Prostate gland (tissue), 2 donors: ENCODE results near the gene AGBL4. TPM values are rescaled to one million over a fixed set of nuclear protein-coding genes. Genes with fewer than 3 reads are reported as not detected.

Source experiments
- DNase-seq: peaks from one replicate; pipeline ENCODE4 v3.0.0-alpha.2; 2019; ENCODE audit warnings: low spot score
- H3K27ac ChIP-seq, 2 donors: fragments of 200-600 bp; sonication (generic); 2 replicates each; pipeline ENCODE4 v1.5.1; 2017 to 2019
- H3K27me3 ChIP-seq: fragments of 200-600 bp; sonication (generic); replicated peaks from 2 replicates; pipeline ENCODE4 v1.5.1; 2019; ENCODE audit not compliant: insufficient read depth
- H3K36me3 ChIP-seq, 2 donors: fragments of 200-600 bp; sonication (generic); 1 replicate in 1 of 2; 2 replicates in 1 of 2; pipeline versions ENCODE4 v1.5.1 to v1.8.1; 2017 to 2019
- H3K4me1 ChIP-seq: fragments of 200-600 bp; sonication (generic); replicated peaks from 2 replicates; pipeline ENCODE4 v1.5.1; 2019
- H3K4me3 ChIP-seq, 2 donors: fragments of 200-600 bp; sonication (generic); 2 replicates each; pipeline ENCODE4 v1.5.1; 2017 to 2019
- H3K9me3 ChIP-seq: fragments of 200-600 bp; sonication (generic); 2 replicates; pipeline ENCODE4 v1.5.1; 2017
- POLR2A ChIP-seq: fragments of 450-650 bp; IDR thresholded peaks from one replicate; pipeline ENCODE4 v1.6.1; 2016; ENCODE audit warnings: antibody characterized with exemption, mild to moderate bottlenecking
- POLR2AphosphoS5 ChIP-seq: sonication (generic); formaldehyde crosslinking; IDR thresholded peaks from one replicate; pipeline ENCODE4 v1.6.1; 2017; ENCODE audit warnings: antibody characterized with exemption
- WGBS: methylation state at CpG from one replicate; pipeline ENCODE4 v1.1.5; 2018; 5-methylcytosine and 5-hydroxymethylcytosine counted together
- intact Hi-C: fragments of 100-400 bp; cut with DNase I; formaldehyde crosslinking; loops from one replicate; pipeline ENCODE4 v1.14.2; 2022
- total RNA-seq, 2 donors: library from RNA; depleted of rRNA; stranded (reverse); fragments of >200 nt; gene quantifications; one replicate each; pipeline ENCODE4 v1.1.0, GENCODE V29; 2016
- TF ChIP-seq, protein P1 (sequence below), 4 experiments: fragments of 200-600 bp in 2 of 4; fragments of 450-650 bp in 2 of 4; sonication (generic) in 2 of 4; IDR thresholded peaks; 1 replicate in 3 of 4; 2 replicates in 1 of 4; pipeline ENCODE4 v1.5.1; 2016 to 2019; ENCODE audit warnings: antibody characterized with exemption in 4 of 4, mild to moderate bottlenecking in 2 of 4, moderate library complexity in 2 of 4

AGBL4 gene
- total RNA-seq, 2 donors from 2014 or later = 0.82 to 2.7 TPM

DNA sequence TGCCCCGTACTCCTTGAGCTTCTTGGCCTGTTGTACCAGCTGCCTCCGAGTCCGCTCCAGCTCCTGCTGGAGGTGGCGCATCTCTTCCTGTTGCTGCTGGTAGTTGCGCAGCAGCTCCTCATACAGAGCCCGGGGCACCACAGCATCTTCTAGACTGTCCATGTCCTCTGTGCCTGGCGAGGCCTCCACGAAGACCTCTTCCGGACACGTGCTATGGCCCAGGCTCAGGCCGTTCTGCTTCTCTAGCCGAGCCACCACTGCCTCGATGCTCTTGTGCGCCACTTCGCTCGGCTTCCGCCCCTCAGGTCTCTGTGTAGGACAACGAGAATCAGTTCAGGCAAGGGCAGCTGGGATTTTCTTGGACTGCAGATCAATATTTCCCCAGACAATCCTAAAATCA, 1264.8 kb downstream of the AGBL4 start:
- H3K4me1 ChIP-seq = no peaks in the 10 kb centered on the region
- 97% methylated on average over 18 of the region's 18 CpGs for WGBS
- no peak overlapping the region for H3K27ac ChIP-seq
- no peaks in the 10 kb centered on the region for H3K36me3 ChIP-seq
- H3K9me3 ChIP-seq = no peaks in the 10 kb centered on the region
- intact Hi-C loops = no loop called here
- DNase-seq = no peak
- H3K4me3 ChIP-seq = no peak overlapping the region
- TF ChIP-seq POLR2AphosphoS5 (no peak), POLR2A (no peak)
- TF ChIP-seq, protein P1, sequence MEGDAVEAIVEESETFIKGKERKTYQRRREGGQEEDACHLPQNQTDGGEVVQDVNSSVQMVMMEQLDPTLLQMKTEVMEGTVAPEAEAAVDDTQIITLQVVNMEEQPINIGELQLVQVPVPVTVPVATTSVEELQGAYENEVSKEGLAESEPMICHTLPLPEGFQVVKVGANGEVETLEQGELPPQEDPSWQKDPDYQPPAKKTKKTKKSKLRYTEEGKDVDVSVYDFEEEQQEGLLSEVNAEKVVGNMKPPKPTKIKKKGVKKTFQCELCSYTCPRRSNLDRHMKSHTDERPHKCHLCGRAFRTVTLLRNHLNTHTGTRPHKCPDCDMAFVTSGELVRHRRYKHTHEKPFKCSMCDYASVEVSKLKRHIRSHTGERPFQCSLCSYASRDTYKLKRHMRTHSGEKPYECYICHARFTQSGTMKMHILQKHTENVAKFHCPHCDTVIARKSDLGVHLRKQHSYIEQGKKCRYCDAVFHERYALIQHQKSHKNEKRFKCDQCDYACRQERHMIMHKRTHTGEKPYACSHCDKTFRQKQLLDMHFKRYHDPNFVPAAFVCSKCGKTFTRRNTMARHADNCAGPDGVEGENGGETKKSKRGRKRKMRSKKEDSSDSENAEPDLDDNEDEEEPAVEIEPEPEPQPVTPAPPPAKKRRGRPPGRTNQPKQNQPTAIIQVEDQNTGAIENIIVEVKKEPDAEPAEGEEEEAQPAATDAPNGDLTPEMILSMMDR (IDR thresholded peaks at IDR 0.05) = no peak
- no peaks in the 10 kb centered on the region for H3K27me3 ChIP-seq

DNA sequence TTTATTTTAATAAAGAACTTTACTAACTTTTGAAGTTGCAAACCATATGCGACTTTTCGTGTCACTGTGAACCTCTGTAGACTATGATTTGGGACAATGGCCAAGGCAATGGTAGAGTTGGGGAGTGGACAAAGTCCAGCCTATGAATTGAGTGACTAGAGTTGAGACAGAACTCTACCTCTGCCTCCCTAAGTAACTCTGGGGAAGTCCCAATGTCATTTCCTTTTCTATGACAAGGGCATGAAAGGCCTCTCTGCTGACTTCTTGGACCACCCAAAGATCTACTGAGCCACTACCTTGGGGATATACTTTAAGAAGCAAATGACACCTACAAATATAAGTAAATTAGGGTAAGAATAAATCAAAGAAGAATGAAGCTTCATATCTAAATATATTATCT, 1266.4 kb downstream of the AGBL4 start:
- H3K9me3 ChIP-seq = no peaks in the 10 kb centered on the region
- H3K4me1 ChIP-seq = no peaks in the 10 kb centered on the region
- TF ChIP-seq POLR2AphosphoS5 (no peak), POLR2A (no peak)
- TF ChIP-seq, protein P1 (IDR thresholded peaks at IDR 0.05) = no peak
- no peak overlapping the region for H3K4me3 ChIP-seq
- H3K36me3 ChIP-seq = no peaks in the 10 kb centered on the region
- DNase-seq = no peak
- 99% methylated on average over 2 of the region's 2 CpGs for WGBS
- H3K27me3 ChIP-seq = no peaks in the 10 kb centered on the region
- H3K27ac ChIP-seq = no peak overlapping the region
- intact Hi-C loops = no loop called here

DNA sequence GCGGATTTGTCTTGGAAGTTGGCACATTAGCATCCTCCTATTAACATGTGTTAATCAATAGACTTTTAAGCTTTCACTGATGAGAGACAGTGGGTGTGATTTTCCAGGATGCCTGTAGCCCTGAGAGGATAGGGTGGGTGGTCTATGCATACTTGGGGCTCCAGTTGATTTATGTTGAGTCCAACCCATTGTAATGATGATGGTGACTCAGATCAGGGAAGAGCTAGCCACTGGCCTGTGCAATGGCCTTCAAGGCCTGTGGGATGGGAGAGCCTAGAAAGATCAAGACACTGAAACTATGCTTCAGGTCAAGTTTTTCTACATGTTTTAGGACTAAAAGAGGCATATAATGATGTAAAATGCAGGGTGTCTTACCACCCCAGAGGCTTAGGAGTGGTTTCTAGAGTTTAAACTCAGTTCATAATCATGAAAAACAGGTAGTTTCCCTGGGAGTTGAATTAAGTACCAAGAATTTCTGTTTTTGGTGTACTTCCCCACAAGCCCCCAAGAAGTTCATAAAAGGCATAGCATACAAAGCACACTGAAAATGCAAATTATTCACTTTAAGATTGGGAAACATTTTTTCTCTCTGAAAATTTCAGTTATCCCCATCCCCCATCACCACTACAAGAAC, 1267.0 kb downstream of the AGBL4 start:
- intact Hi-C loops = no loop called here
- Histone ChIP-seq H3K27me3 (no peaks in the 10 kb centered on the region), H3K4me3 (no peak overlapping the region), H3K4me1 (no peaks in the 10 kb centered on the region), H3K27ac (no peak overlapping the region), H3K9me3 (no peaks in the 10 kb centered on the region), H3K36me3 (no peaks in the 10 kb centered on the region)
- WGBS = 100% methylated on average over 1 of the region's 1 CpG
- TF ChIP-seq POLR2A (no peak), POLR2AphosphoS5 (no peak)
- TF ChIP-seq, protein P1 (IDR thresholded peaks at IDR 0.05) = no peak
- DNase-seq = no peak

DNA sequence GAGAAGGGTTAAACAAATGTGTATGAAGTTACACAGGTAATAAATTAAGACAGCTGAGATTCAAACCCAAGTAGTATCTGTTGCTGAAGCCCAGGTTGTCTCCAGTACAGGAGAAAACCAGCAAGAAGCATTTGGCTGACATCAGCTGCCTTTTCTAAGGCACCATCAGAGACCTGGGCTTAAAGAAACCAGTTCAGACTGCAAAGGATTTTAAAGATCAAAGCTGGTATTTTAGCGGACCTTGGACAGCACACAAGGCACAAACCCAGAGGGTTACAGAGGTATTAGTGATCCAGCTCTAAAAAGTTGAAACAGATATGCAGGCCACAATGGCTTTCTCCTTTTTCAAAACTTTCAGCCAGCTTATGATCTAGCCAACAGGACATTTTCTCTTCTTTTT, 1270.5 kb downstream of the AGBL4 start:
- TF ChIP-seq, protein P1 (IDR thresholded peaks at IDR 0.05) = no peak
- TF ChIP-seq POLR2AphosphoS5 (no peak), POLR2A (no peak)
- Histone ChIP-seq H3K27me3 (no peaks in the 10 kb centered on the region), H3K4me1 (no peaks in the 10 kb centered on the region), H3K27ac (no peak overlapping the region), H3K36me3 (no peaks in the 10 kb centered on the region), H3K4me3 (no peak overlapping the region), H3K9me3 (no peaks in the 10 kb centered on the region)
- 50% methylated on average over 1 of the region's 1 CpG for WGBS
- intact Hi-C loops = no loop called here
- no peak for DNase-seq

DNA sequence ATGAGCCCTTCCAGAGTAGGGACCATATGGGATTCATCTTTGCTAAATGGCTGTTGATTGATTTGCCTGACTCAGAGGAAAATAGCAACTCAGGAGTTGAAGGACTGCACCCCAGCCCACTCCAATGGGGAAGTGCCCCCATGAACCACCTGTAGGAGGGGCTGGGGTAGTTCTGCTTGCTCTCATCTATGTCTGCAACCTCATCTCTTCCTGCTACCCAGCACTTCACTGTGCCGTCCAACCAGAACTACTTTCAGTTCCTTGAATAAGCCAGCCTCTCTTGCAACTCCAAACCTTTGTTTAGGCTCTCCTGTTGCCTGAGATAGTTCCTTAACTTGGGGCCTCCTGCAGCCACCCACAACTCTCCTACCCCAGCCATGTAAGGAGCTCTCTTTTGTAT, 1273.6 kb downstream of the AGBL4 start:
- no peaks in the 10 kb centered on the region for H3K27me3 ChIP-seq
- no peak overlapping the region for H3K4me3 ChIP-seq
- WGBS = 79% methylated on average over 1 of the region's 1 CpG
- no peaks in the 10 kb centered on the region for H3K4me1 ChIP-seq
- no peaks in the 10 kb centered on the region for H3K9me3 ChIP-seq
- H3K36me3 ChIP-seq = no peaks in the 10 kb centered on the region
- H3K27ac ChIP-seq = no peak overlapping the region
- TF ChIP-seq POLR2AphosphoS5 (no peak), POLR2A (no peak)
- TF ChIP-seq, protein P1 (IDR thresholded peaks at IDR 0.05) = no peak
- intact Hi-C loops = no loop called here
- no peak for DNase-seq
